NCI-H2107 (cell line): Measurements from ENCODE around the gene FIP1L1.

ENCODE experiments used
- DNase-seq: peaks from one replicate; lab custom pipeline; 2025; lab: John Stamatoyannopoulos, UW

Gene FIP1L1

GRCh38 chr4:53477038-53477565 lies 99.7 kb downstream of the FIP1L1 start:
- DNase-seq: no peak

- no peak for DNase-seq
These were observed 100.2 kb downstream of the FIP1L1 start for GRCh38 chr4:53477636-53478035.

GRCh38 chr4:53478671-53479456 lies 101.4 kb downstream of the FIP1L1 start:
- no peak for DNase-seq

GRCh38 chr4:53479736-53480525 lies 102.5 kb downstream of the FIP1L1 start:
- DNase-seq: no peak

- no peak for DNase-seq
These were observed 103.5 kb downstream of the FIP1L1 start for GRCh38 chr4:53480909-53481308.

GRCh38 chr4:53481586-53481985 lies 104.1 kb downstream of the FIP1L1 start:
- no peak for DNase-seq

- DNase-seq: no peak
These were observed 105.8 kb downstream of the FIP1L1 start for GRCh38 chr4:53483250-53483649.

- no peak for DNase-seq
These were observed 107.6 kb downstream of the FIP1L1 start for GRCh38 chr4:53484911-53485657.

- DNase-seq: no peak
These were observed 108.2 kb downstream of the FIP1L1 start for GRCh38 chr4:53485658-53486040.

GRCh38 chr4:53487766-53488165 lies 110.3 kb downstream of the FIP1L1 start:
- no peak for DNase-seq

GRCh38 chr4:53489279-53489889 lies 111.9 kb downstream of the FIP1L1 start:
- DNase-seq: no peak

- no peak for DNase-seq
These were observed 112.9 kb downstream of the FIP1L1 start for GRCh38 chr4:53490161-53490956.

- no peak for DNase-seq
These were observed 113.7 kb downstream of the FIP1L1 start for GRCh38 chr4:53490965-53491622.

GRCh38 chr4:53494851-53495250 lies 117.4 kb downstream of the FIP1L1 start:
- no peak for DNase-seq

- DNase-seq: no peak
These were observed 120.2 kb downstream of the FIP1L1 start for GRCh38 chr4:53497487-53498244.

GRCh38 chr4:53498706-53499105 lies 121.3 kb downstream of the FIP1L1 start:
- no peak for DNase-seq

GRCh38 chr4:53499791-53500190 lies 122.3 kb downstream of the FIP1L1 start:
- DNase-seq: no peak

GRCh38 chr4:53500546-53500945 lies 123.1 kb downstream of the FIP1L1 start:
- no peak for DNase-seq

- DNase-seq: no peak
These were observed 124.1 kb downstream of the FIP1L1 start for GRCh38 chr4:53501561-53501960.

- no peak for DNase-seq
These were observed 124.7 kb downstream of the FIP1L1 start for GRCh38 chr4:53502094-53502493.
